ENCODE results near the gene FOXD4. TPM values are rescaled to one million over a fixed set of nuclear protein-coding genes. Genes with fewer than 3 reads are reported as not detected.
"Not testable (repeated sequence)": the region's sequence is repeated elsewhere in the genome, so short reads cannot be mapped to it uniquely, and the experiment has no call there.

The FOXD4 gene
- 0.10 TPM for polyA plus RNA-seq (2013, experiment 1 of 2)
- polyA plus RNA-seq (2013, experiment 2 of 2) = 0.13 TPM

- H3K4me3 ChIP-seq (ENCODE audit: low read length) = peak within 1 kb of the TSS; percentile 39
- H3K27me3 ChIP-seq (ENCODE audit: insufficient read depth, low read length) = peaks cover 55% of the 10 kb centered on the region
These were observed at the start of gene FOXD4 for GRCh38 chr9:117995-118467. Gene FOXD4 (minus strand): TSS chr9:118417. CDS start chr9:118119, 298 bp downstream.

GRCh38 chr9:159871-160270 lies 41.7 kb upstream of the FOXD4 start:
- H3K4me3 ChIP-seq (ENCODE audit: low read length); H3K36me3 ChIP-seq (ENCODE audit: insufficient read depth, low read length); H3K27ac ChIP-seq (ENCODE audit: low read depth, low read length); H3K9ac ChIP-seq (ENCODE audit: low read depth, low read length); H3K4me1 ChIP-seq (ENCODE audit: insufficient read depth, low read length); H3K27me3 ChIP-seq (ENCODE audit: insufficient read depth, low read length); H3K9me3 ChIP-seq (ENCODE audit: insufficient read depth, low read depth, low read length): not testable (repeated sequence)
- 77% methylated on average over 1 of the region's 1 CpG for WGBS

More at GRCh38 chr9:117995-118467, at the start of gene FOXD4:
- 7% methylated on average over 30 of the region's 30 CpGs for WGBS
- not testable (repeated sequence) for H3K36me3 ChIP-seq (ENCODE audit: insufficient read depth, low read length); H3K9ac ChIP-seq (ENCODE audit: low read depth, low read length); H3K27ac ChIP-seq (ENCODE audit: low read depth, low read length); H3K9me3 ChIP-seq (ENCODE audit: insufficient read depth, low read depth, low read length); H3K4me1 ChIP-seq (ENCODE audit: insufficient read depth, low read length)

- not testable (repeated sequence) for H3K9me3 ChIP-seq (ENCODE audit: insufficient read depth, low read depth, low read length); H3K36me3 ChIP-seq (ENCODE audit: insufficient read depth, low read length)
These were observed 33.0 kb upstream of the FOXD4 start for GRCh38 chr9:151173-151572.

GRCh38 chr9:139880-140279 lies 21.7 kb upstream of the FOXD4 start:
- H3K36me3 ChIP-seq (ENCODE audit: insufficient read depth, low read length); H3K4me1 ChIP-seq (ENCODE audit: insufficient read depth, low read length); H3K27ac ChIP-seq (ENCODE audit: low read depth, low read length); H3K9ac ChIP-seq (ENCODE audit: low read depth, low read length); H3K27me3 ChIP-seq (ENCODE audit: insufficient read depth, low read length); H3K9me3 ChIP-seq (ENCODE audit: insufficient read depth, low read depth, low read length); H3K4me3 ChIP-seq (ENCODE audit: low read length): not testable (repeated sequence)
- 50% methylated on average over 17 of the region's 17 CpGs for WGBS

More at GRCh38 chr9:151173-151572, 33.0 kb upstream of the FOXD4 start:
- not testable (repeated sequence) for H3K27ac ChIP-seq (ENCODE audit: low read depth, low read length); H3K27me3 ChIP-seq (ENCODE audit: insufficient read depth, low read length); H3K9ac ChIP-seq (ENCODE audit: low read depth, low read length); H3K4me3 ChIP-seq (ENCODE audit: low read length); H3K4me1 ChIP-seq (ENCODE audit: insufficient read depth, low read length)

GRCh38 chr9:117144-117994 lies 848 bp downstream of the FOXD4 start:
- H3K27ac ChIP-seq (ENCODE audit: low read depth, low read length); H3K9me3 ChIP-seq (ENCODE audit: insufficient read depth, low read depth, low read length); H3K4me1 ChIP-seq (ENCODE audit: insufficient read depth, low read length); H3K36me3 ChIP-seq (ENCODE audit: insufficient read depth, low read length); H3K9ac ChIP-seq (ENCODE audit: low read depth, low read length): not testable (repeated sequence)
- Histone ChIP-seq H3K4me3 (ENCODE audit: low read length) (peak overlapping the region; percentile 39), H3K27me3 (ENCODE audit: insufficient read depth, low read length) (peaks cover 62% of the 10 kb centered on the region)
- 1% methylated on average over 63 of the region's 71 CpGs for WGBS

- H3K4me1 ChIP-seq (ENCODE audit: insufficient read depth, low read length); H3K9ac ChIP-seq (ENCODE audit: low read depth, low read length); H3K36me3 ChIP-seq (ENCODE audit: insufficient read depth, low read length); H3K4me3 ChIP-seq (ENCODE audit: low read length); H3K9me3 ChIP-seq (ENCODE audit: insufficient read depth, low read depth, low read length); H3K27ac ChIP-seq (ENCODE audit: low read depth, low read length): not testable (repeated sequence)
- H3K27me3 ChIP-seq (ENCODE audit: insufficient read depth, low read length) = peaks cover 71% of the 10 kb centered on the region
- 3% methylated on average over 36 of the region's 41 CpGs for WGBS
These were observed 1.8 kb downstream of the FOXD4 start for GRCh38 chr9:116239-117077.

- 3% methylated on average over 9 of the region's 11 CpGs for WGBS
- H3K4me3 ChIP-seq (ENCODE audit: low read length) = not testable (repeated sequence)
These were observed 3.1 kb downstream of the FOXD4 start for GRCh38 chr9:115118-115451.

GRCh38 chr9:114267-115117 lies 3.7 kb downstream of the FOXD4 start:
- Histone ChIP-seq H3K27me3 (ENCODE audit: insufficient read depth, low read length) (peaks cover 89% of the 10 kb centered on the region), H3K4me3 (ENCODE audit: low read length) (peak overlapping the region; percentile 48)
- not testable (repeated sequence) for H3K4me1 ChIP-seq (ENCODE audit: insufficient read depth, low read length); H3K9me3 ChIP-seq (ENCODE audit: insufficient read depth, low read depth, low read length); H3K36me3 ChIP-seq (ENCODE audit: insufficient read depth, low read length); H3K9ac ChIP-seq (ENCODE audit: low read depth, low read length); H3K27ac ChIP-seq (ENCODE audit: low read depth, low read length)
- WGBS = under 1% methylated on average over 70 of the region's 73 CpGs

More at GRCh38 chr9:115118-115451, 3.1 kb downstream of the FOXD4 start:
- peaks cover 83% of the 10 kb centered on the region for H3K27me3 ChIP-seq (ENCODE audit: insufficient read depth, low read length)
- H3K36me3 ChIP-seq (ENCODE audit: insufficient read depth, low read length); H3K27ac ChIP-seq (ENCODE audit: low read depth, low read length); H3K4me1 ChIP-seq (ENCODE audit: insufficient read depth, low read length); H3K9ac ChIP-seq (ENCODE audit: low read depth, low read length); H3K9me3 ChIP-seq (ENCODE audit: insufficient read depth, low read depth, low read length): not testable (repeated sequence)

- H3K36me3 ChIP-seq (ENCODE audit: insufficient read depth, low read length); H3K9ac ChIP-seq (ENCODE audit: low read depth, low read length); H3K9me3 ChIP-seq (ENCODE audit: insufficient read depth, low read depth, low read length); H3K27ac ChIP-seq (ENCODE audit: low read depth, low read length); H3K4me1 ChIP-seq (ENCODE audit: insufficient read depth, low read length): not testable (repeated sequence)
- under 1% methylated on average over 111 of the region's 111 CpGs for WGBS
- Histone ChIP-seq H3K27me3 (ENCODE audit: insufficient read depth, low read length) (peaks cover 97% of the 10 kb centered on the region), H3K4me3 (ENCODE audit: low read length) (peak overlapping the region; percentile 48)
These were observed 4.5 kb downstream of the FOXD4 start for GRCh38 chr9:113468-114266.

Measured in HUES64 (cell line).